ENCODE data around the gene CARS1. TPM values are rescaled to one million over a fixed set of nuclear protein-coding genes. Genes with fewer than 3 reads are reported as not detected.

Gene CARS1
- total RNA-seq, 1 experiment from 2014 or later, result 120 TPM

DNA sequence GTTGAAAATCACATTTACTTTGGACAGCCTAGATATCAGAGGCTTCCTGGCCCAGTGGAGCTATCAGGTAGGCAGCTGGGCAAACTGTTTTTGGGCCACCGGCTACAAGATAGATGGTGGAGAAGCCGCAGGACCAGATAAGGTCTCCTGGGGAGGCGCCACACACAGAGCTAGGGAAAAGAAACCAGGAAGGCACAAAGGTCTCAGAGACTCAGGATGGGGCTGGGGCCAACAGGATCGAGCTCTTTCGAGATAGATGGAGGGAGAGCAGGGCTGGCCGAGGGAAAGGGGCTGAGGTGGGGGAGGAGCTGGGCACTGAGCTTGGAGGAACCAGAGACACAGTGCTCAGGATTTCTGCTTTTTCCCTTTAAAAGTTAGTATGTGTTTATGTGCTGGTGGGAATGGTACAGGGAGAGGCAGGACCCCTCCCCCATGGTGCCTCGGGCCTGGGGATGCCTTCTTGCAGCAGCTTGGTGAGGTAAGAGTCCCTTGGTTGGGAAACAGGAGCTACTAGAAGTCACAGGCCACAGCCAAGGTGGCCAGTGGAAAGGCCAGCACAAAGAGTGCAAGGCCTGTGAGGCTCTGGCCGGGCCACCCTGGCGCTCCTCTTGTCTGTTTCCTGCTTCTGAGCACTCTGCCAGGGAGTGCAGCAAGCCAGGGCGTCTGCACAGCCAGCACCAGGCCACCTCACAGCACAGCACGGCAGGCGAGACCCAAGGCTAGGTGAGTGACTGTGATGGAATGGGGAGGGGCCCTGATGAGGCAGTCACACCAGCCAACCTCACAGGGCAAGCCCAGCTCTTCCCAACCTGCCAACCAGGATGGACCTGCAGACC is 53.6 kb downstream of the CARS1 start:
- DNase-seq (ENCODE audit: low read depth, low spot score) (no peak), ATAC-seq (no peak)
- Histone ChIP-seq H3K27ac (ENCODE audit: low read length) (no peak overlapping the region), H3K36me3 (ENCODE audit: control insufficient read depth, insufficient read depth, low read length) (peaks cover 22% of the 10 kb centered on the region), H3K9me3 (ENCODE audit: control insufficient read depth, insufficient read depth, low read depth, low read length) (no peaks in the 10 kb centered on the region), H3K4me3 (ENCODE audit: low read depth in 2 of 2, low read length in 2 of 2) (no peak overlapping the region), H3K27me3 (ENCODE audit: control insufficient read depth, insufficient read depth, low read length) (no peaks in the 10 kb centered on the region), H3K4me1 (ENCODE audit: control insufficient read depth, insufficient read depth, low read length) (peaks cover 37% of the 10 kb centered on the region)
- no peak for TF ChIP-seq SIN3A (IDR thresholded peaks at IDR 0.05; ENCODE audit: borderline replicate concordance, insufficient read depth, low read depth, low read length)
- no peak for TF ChIP-seq TCF7L2 (IDR thresholded peaks at IDR 0.05; ENCODE audit: low read depth, low read length)
- TF ChIP-seq, protein P1, sequence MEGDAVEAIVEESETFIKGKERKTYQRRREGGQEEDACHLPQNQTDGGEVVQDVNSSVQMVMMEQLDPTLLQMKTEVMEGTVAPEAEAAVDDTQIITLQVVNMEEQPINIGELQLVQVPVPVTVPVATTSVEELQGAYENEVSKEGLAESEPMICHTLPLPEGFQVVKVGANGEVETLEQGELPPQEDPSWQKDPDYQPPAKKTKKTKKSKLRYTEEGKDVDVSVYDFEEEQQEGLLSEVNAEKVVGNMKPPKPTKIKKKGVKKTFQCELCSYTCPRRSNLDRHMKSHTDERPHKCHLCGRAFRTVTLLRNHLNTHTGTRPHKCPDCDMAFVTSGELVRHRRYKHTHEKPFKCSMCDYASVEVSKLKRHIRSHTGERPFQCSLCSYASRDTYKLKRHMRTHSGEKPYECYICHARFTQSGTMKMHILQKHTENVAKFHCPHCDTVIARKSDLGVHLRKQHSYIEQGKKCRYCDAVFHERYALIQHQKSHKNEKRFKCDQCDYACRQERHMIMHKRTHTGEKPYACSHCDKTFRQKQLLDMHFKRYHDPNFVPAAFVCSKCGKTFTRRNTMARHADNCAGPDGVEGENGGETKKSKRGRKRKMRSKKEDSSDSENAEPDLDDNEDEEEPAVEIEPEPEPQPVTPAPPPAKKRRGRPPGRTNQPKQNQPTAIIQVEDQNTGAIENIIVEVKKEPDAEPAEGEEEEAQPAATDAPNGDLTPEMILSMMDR (IDR thresholded peaks at IDR 0.05), result no peak
- TF ChIP-seq POLR2AphosphoS5 (IDR thresholded peaks at IDR 0.05; ENCODE audit: low read depth, low read length), result no peak
- TF ChIP-seq, protein P2, sequence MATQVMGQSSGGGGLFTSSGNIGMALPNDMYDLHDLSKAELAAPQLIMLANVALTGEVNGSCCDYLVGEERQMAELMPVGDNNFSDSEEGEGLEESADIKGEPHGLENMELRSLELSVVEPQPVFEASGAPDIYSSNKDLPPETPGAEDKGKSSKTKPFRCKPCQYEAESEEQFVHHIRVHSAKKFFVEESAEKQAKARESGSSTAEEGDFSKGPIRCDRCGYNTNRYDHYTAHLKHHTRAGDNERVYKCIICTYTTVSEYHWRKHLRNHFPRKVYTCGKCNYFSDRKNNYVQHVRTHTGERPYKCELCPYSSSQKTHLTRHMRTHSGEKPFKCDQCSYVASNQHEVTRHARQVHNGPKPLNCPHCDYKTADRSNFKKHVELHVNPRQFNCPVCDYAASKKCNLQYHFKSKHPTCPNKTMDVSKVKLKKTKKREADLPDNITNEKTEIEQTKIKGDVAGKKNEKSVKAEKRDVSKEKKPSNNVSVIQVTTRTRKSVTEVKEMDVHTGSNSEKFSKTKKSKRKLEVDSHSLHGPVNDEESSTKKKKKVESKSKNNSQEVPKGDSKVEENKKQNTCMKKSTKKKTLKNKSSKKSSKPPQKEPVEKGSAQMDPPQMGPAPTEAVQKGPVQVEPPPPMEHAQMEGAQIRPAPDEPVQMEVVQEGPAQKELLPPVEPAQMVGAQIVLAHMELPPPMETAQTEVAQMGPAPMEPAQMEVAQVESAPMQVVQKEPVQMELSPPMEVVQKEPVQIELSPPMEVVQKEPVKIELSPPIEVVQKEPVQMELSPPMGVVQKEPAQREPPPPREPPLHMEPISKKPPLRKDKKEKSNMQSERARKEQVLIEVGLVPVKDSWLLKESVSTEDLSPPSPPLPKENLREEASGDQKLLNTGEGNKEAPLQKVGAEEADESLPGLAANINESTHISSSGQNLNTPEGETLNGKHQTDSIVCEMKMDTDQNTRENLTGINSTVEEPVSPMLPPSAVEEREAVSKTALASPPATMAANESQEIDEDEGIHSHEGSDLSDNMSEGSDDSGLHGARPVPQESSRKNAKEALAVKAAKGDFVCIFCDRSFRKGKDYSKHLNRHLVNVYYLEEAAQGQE (IDR thresholded peaks at IDR 0.05; ENCODE audit: insufficient read depth in 1 of 2, low read depth in 2 of 2, low read length in 1 of 2), result no peak
- no TSS peak for BruUV-seq (replicated peaks)
- intact Hi-C loops (cut with micrococcal nuclease; ENCODE audit: unreplicated experiment) (no loop called here), in situ Hi-C loops (cut with HindIII; ENCODE audit: low pct_unique_long_range_greater_than_20kb, low sequenced_read_pairs) (no loop called here)
- ChIA-PET CTCF (interaction anchor here (0.6 kb wide), 1 partner anchor 41 kb away, joined by 5 read pairs; no protein-coding TSS in a partner anchor), POLR2A (interaction anchor here (0.9 kb wide), 1 partner anchor 11 kb away, joined by 4 read pairs; the partner anchor contains the start of gene NAP1L4)

DNA sequence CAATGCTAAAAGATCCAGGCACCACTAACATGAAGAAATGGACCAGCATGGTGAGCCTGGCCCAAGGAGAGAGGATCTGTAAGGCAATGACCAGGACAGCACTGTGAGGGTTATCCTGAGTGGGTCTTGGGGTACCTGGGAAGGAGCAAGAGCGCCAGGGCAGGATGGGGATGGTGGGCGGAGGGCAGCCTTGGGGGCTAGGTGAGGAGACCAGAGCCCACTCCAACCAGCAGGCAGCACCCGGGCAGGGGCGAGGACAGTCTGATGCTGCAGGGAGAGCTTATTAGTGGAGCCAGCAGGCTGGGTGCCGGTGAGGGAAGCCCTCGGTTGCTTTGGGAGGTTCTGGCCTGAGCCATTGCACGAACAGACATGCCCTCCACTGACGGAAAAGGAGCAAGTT is 54.4 kb downstream of the CARS1 start:
- POLR2A ChIA-PET, result no interaction called here
- H3K36me3 ChIP-seq (ENCODE audit: control insufficient read depth, insufficient read depth, low read length), result peaks cover 22% of the 10 kb centered on the region

More for the DNA sequence above, 54.4 kb downstream of the CARS1 start:
- Histone ChIP-seq H3K4me1 (ENCODE audit: control insufficient read depth, insufficient read depth, low read length) (peaks cover 42% of the 10 kb centered on the region), H3K27ac (ENCODE audit: low read length) (peak overlapping the region; percentile 84; the same call in 1 of the 2 replicates), H3K27me3 (ENCODE audit: control insufficient read depth, insufficient read depth, low read length) (no peaks in the 10 kb centered on the region), H3K4me3 (ENCODE audit: low read depth in 2 of 2, low read length in 2 of 2) (no peak overlapping the region), H3K9me3 (ENCODE audit: control insufficient read depth, insufficient read depth, low read depth, low read length) (no peaks in the 10 kb centered on the region)
- no TSS peak for BruUV-seq (replicated peaks)
- in situ Hi-C loops (cut with HindIII; ENCODE audit: low pct_unique_long_range_greater_than_20kb, low sequenced_read_pairs) (no loop called here), intact Hi-C loops (cut with micrococcal nuclease; ENCODE audit: unreplicated experiment) (no loop called here)
- DNase-seq (ENCODE audit: low read depth, low spot score), result no peak
- ATAC-seq, result no peak
- CTCF ChIA-PET, result no interaction called here
- TF ChIP-seq, protein P2 (IDR thresholded peaks at IDR 0.05; ENCODE audit: insufficient read depth in 1 of 2, low read depth in 2 of 2, low read length in 1 of 2), result no peak
- TF ChIP-seq TCF7L2 (IDR thresholded peaks at IDR 0.05; ENCODE audit: low read depth, low read length), result no peak
- TF ChIP-seq SIN3A (IDR thresholded peaks at IDR 0.05; ENCODE audit: borderline replicate concordance, insufficient read depth, low read depth, low read length), result no peak
- TF ChIP-seq, protein P1 (IDR thresholded peaks at IDR 0.05), result no peak
- TF ChIP-seq POLR2AphosphoS5 (IDR thresholded peaks at IDR 0.05; ENCODE audit: low read depth, low read length), result no peak
